Measurements from ENCODE around the gene STRA6. TPM values are rescaled to one million over a fixed set of nuclear protein-coding genes. Genes with fewer than 3 reads are reported as not detected.

STRA6 gene
- total RNA-seq, 1 donor from 2014 or later: under 0.01 TPM

DNA sequence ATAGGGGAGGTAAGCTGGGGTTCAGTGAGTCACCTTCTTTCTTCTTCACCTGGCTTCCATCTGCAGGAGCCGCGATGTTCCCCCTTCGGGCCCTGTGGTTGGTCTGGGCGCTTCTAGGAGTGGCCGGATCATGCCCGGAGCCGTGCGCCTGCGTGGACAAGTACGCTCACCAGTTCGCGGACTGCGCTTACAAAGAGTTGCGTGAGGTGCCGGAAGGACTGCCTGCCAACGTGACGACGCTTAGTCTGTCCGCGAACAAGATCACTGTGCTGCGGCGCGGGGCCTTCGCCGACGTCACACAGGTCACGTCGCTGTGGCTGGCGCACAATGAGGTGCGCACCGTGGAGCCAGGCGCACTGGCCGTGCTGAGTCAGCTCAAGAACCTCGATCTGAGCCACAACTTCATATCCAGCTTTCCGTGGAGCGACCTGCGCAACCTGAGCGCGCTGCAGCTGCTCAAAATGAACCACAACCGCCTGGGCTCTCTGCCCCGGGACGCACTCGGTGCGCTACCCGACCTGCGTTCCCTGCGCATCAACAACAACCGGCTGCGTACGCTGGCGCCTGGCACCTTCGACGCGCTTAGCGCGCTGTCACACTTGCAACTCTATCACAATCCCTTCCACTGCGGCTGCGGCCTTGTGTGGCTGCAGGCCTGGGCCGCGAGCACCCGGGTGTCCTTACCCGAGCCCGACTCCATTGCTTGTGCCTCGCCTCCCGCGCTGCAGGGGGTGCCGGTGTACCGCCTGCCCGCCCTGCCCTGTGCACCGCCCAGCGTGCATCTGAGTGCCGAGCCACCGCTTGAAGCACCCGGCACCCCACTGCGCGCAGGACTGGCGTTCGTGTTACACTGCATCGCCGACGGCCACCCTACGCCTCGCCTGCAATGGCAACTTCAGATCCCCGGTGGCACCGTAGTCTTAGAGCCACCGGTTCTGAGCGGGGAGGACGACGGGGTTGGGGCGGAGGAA lies 69.6 kb downstream of the STRA6 start:
- no peak for DNase-seq (ENCODE audit: low read depth in 2 of 2)

DNA sequence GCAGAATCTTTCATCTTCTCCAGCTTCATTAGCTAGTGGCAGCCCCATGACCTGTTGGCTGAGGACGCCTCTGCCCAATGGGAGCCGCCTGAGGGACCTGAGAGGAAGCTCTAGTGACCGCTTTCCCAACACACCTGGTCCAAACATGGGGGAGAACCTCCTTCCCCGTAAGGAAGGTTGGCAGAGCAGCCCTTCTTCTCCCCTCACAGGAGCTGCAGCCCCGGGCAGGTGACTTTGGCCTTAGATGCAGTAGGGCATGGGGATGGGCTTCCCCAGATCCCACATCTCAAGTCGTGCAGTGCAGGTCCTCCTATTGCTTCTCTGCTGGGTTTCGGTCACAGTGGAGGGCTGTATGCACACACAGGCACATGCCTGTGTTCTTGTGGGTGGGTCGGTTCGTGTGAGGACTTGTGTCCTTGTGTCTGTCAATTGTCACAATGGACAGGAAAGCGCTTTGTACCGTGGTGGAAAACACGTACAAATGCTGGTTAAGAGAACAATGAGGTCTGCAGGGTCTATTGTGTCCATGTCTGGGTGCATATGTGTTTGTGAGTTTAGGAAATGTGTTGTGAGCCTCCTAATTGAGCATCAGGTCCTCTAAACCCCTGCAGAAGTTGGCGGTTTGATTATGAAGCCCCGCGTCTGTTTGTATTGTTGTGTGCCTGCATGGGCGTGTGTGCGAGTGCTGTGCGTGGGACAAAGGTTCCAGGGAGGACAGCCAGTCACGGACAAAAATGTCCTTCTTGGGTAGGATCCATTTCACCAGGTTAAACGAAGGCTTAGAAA lies 70.8 kb downstream of the STRA6 start:
- no peak for DNase-seq (ENCODE audit: low read depth in 2 of 2)

- no peak for DNase-seq (ENCODE audit: low read depth in 2 of 2)
These were observed 71.5 kb downstream of the STRA6 start for GRCh38 chr15:74130849-74131627.

- DNase-seq (ENCODE audit: low read depth in 2 of 2): peak in 1 of 2 donors; percentile 47
These were observed 72.3 kb downstream of the STRA6 start, which contains the start of gene ISLR2 for GRCh38 chr15:74130155-74130848. ISLR2 (plus strand) TSS chr15:74130586; CDS start chr15:74132755, 2,169 bp downstream.

DNA sequence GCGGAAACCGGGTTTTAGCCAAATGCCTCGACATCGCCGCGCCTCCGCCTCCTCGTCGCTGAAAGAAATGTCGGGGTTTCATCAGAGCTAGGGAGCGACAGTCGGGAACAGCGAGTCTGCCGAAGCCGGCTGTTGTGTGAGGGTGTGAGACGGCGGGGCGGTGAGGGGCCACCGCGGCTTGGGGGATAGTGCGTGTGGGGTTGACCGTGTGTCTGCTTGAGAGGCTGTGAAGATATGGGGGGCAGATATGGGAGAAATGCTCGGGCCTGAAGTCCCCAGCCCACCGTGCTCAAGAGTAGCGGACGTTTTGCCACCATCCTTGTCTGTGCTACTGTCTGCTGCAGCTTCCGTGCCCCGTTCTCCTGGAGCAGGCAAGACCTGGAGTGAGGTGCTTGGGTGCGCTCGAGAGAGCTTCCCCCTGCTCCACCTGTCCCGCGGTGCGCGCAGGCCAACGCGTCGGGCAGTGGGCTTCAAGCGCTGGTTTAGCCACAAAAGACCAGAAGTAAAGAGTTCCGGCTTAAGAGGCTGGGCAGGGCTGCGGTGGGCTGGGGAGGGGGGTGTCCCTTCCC lies 72.9 kb downstream of the STRA6 start:
- no peak for DNase-seq (ENCODE audit: low read depth in 2 of 2)

Other genes starting within 250 kb of the STRA6 start
- gene STOML1, start 210.5 kb downstream of the STRA6 start, total RNA-seq: 5.4 and 13.1 TPM in 2 replicates
- 27.0 and 36.9 TPM in 2 replicates for gene PML, start 208.1 kb downstream of the STRA6 start, total RNA-seq
- gene GOLGA6A, start 120.2 kb downstream of the STRA6 start, total RNA-seq: not detected in 2 replicates
- under 0.01 and 0.20 TPM in 2 replicates for gene ISLR2, start 72.2 kb downstream of the STRA6 start, total RNA-seq
- gene ISLR, start 29.1 kb downstream of the STRA6 start, total RNA-seq: not detected in 2 replicates
- gene CCDC33, start 33.5 kb upstream of the STRA6 start, total RNA-seq: not detected in 2 replicates
- gene CYP11A1, start 164.9 kb upstream of the STRA6 start, total RNA-seq: not detected in 2 replicates
- 0.65 and 0.79 TPM in 2 replicates for gene SEMA7A, start 231.2 kb upstream of the STRA6 start, total RNA-seq

Measured in lung microvascular endothelial cell (primary cell).